ENCODE measurements around the gene COX5B.
"Not testable (repeated sequence)": the region's sequence is repeated elsewhere in the genome, so short reads cannot be mapped to it uniquely, and the experiment has no call there.

COX5B gene

DNA sequence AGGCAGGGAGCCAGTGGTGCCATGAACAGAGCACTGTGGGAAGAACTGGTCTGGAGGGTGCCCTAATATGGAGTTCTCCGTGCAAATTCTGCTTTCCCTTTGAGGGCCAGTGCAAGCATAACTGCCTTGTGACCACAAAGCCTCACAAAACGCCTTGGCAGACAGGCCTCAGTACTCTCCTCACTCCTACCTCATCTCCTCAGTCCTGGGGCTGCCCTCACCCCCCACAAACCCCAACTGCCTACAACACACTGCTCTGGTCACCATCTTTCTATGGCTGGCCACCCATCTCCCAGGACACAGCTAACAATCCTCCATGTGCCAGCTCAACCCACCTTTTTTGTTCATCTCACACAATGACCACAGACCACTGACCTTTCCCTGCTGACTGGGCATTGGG is 8.9 kb downstream of the COX5B start:
- no peak for DNase-seq

DNA sequence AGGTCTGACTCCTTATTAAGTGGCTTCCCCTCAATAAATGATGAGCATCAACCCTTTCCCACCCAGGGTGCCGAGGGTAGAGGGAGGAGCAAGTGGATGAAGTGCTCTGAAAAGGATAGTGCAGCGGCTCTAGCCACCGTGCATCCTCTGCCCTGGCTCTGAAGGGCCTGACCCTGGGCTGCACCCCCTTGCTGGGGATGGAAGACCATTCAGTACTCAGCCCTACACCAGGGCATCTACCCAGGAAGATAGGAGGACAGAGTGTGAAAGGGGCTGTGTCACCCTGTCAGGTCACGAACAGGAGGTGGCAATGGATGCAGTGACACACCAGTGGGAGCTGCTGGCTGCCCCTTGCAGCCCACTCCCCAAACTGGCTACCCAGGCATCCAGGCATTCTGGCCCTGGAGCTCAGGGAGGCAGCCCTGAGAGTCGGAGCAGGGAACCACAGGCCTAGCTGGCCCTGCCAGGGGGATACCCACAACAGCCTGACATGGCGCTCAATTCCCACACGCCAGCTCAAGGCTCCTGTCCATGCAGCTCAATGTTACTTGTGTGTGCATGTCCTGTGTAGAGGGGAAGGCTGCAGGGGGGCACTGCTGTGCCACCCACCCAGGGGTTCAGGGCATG is 10.4 kb downstream of the COX5B start:
- DNase-seq = no peak

DNA sequence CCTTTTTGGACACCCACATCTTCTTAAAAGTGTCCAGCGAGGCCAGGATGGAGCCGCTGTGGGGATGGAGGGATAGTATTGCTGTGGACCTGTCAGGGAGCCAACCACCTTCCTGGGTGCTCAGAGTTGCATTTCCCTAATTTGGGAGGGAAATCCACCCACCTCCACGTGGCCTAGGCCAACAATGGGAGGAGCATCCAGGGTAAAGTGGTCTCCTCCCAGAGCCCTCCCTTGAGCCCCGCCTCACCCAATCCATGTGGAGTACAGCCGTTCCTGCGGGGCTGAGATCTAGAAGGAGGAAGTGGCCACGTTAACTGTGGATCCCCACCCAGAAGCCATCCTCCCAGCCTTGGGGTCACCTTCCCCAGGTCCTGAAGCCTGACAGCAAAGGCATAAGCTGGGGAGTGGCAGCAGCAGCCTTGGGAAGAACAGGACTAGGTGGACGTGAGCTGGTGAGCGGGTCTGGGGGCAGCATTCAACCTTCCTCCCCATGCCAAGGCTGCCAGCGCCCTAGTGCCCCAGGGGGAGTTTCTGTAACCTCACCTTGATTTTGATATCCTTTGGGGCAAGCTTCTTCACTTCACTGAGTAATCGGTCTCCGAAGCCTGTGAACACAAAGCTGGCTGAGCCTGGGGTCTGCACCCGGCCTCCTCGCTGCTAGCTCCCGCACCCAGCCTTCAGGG is 11.2 kb downstream of the COX5B start:
- no peak for DNase-seq

DNA sequence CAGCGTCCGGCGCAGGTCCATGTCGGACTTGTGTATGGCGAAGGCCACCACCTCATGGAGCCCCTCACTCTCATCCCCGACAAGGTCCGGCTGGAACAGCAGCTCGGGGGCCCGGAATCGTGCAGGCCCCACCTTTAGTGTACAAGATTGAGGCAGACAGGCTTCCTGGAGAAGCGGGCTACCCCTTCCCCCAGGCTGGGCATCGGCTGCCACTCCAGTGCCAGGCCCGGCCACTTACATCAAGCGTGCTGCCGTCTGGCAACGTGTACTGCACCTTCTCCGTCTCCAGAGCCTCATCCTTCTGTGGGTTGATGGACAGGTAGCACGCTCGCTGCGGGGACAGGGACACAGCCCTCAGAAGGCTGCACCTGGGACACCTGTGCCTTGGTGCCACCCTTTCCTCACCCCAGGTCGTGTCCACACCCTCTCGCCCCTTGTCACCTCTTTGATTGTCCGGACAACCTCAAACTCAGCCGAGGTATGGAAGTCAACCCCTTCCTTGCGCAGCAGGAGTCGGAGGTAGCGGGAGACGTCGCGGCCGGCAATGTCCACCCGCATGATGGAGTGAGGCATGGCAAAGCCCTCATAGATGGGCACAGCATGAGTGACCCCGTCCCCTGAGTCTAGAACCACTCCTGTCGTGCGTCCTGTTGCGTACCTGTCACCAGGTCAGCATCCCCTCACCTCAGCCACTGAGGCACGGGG is 12.3 kb downstream of the COX5B start:
- DNase-seq = no peak

GRCh38 chr2:97658691-97659157 is 12.9 kb downstream of the COX5B start:
- DNase-seq = no peak

- DNase-seq = no peak
These were observed 13.6 kb downstream of the COX5B start for GRCh38 chr2:97659256-97660043.

- DNase-seq = no peak
These were observed 14.3 kb downstream of the COX5B start for GRCh38 chr2:97660044-97660774.

- no peak for DNase-seq
These were observed 15.0 kb downstream of the COX5B start for GRCh38 chr2:97660775-97661389.

DNA sequence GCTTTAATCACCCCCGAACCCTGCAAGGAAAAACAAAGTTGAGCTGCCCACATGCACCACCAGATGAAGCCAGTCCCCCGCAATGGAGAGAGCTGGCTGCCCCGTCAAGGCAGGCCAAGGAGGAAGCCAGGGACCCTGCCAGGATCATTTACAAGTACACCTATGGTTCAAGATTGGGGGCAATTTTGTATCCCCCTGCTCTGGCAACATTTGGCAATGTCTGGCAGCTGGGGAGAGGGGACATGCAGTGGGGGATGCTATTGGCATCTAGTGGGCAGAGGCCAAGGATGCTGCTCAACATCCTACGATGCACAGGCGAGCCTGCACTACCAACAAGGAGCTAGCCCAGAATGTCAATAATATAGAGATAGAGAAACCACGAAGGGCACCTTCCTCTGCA is 16.1 kb downstream of the COX5B start:
- DNase-seq = no peak

GRCh38 chr2:97662386-97662894 is 16.6 kb downstream of the COX5B start:
- no peak for DNase-seq

DNA sequence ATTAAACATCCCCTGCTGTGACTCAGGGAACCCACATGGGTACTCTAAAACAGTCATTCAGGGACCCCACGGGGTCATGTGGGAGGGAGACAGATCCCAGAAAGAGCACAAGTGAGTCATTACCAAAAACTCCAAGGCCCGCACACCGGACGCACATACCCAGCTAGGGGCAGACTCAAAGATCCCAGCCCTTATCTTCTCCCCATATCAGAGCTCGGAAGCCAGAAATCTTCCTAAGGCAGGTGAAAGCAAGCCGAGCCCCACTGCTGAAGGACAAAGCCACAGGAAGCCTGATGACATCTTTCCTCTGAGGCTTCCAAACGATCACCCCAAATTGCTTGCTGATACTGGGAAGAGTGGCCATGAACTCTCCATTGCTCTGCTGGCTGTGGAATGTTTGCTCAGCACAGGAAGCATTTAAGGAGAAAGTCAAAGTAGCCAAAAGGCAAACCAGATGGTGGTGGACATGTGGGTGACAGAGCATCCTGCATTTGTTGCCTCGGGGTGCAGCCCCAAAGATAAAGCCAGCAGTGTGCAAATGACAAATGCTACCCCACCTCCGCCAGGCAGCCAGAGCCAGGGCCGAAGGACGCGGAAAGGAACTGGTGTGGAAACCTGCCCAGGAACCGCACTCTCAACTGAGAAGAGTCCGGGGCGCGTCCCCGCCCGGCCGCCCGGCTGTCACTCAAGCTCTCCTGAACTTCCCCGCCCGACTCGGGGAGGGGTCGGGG is 17.2 kb downstream of the COX5B start:
- peak; percentile 69 for DNase-seq

DNA sequence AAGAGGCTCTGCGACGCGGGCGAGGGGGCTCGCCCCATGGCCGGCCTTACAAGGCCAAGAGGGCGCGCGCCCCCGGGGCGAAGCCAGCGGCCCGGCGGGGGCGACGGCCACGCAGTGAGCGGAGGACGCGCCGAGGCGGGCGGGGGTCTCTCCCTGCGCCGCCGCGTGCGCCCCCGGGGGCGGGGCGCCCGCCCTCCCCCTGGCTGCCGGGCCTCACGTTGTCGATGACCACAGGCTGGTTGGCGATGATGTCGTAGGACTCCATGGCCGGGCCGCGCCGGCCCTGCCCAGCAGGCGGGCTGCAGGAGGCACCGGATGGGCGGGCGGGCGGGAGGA is 17.7 kb downstream of the COX5B start:
- no peak for DNase-seq

DNA sequence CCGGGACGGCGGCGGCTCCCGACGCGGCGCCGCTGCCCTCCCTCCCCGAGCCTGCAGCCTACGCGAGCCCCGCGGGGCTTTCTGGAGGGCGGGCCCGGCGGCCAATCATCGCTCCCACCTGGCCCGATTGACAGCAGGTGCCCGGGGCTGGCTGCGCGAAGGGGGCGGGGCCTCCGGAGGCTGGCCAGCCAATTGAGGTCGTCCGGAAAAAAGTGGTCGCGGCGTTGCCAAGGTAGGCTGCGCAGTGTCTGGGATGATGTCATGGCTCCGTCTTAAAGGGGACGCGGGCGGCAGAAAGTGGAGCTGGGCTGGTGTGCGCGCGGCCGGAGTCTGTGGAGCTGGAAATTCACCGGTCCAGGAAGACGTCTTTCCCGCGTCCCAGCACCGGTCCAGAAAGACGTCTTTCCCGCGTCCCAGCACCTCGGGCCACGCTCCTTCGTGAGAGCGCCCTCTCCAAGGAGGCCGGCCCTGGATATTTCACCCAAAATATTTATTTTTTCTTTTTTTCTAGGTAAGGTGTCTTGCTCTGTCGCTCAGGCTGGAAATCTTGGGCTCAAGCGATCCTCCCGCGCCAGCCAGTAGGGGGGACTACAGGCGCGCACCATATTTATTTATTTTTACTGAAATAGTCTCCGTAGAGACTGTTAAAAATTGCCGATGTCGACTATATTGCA is 18.2 kb downstream of the COX5B start, which contains the start of gene ACTR1B:
Gene ACTR1B, minus strand, starts transcription at position 83 of the 674 bp plus-strand sequence. CDS start 154 bp downstream, outside the sequence.
- DNase-seq = peak; percentile 99

- DNase-seq = no peak
These were observed 18.7 kb downstream of the COX5B start for GRCh38 chr2:97664636-97664970.

- DNase-seq = no peak
These were observed 23.6 kb downstream of the COX5B start, which contains the start of gene C2orf92 for GRCh38 chr2:97669448-97669847. TSS of gene C2orf92 (plus strand) at chr2:97669713. CDS start at chr2:97669789, 76 bp downstream.

GRCh38 chr2:97670471-97670870 is 24.6 kb downstream of the COX5B start:
- DNase-seq = no peak

DNA sequence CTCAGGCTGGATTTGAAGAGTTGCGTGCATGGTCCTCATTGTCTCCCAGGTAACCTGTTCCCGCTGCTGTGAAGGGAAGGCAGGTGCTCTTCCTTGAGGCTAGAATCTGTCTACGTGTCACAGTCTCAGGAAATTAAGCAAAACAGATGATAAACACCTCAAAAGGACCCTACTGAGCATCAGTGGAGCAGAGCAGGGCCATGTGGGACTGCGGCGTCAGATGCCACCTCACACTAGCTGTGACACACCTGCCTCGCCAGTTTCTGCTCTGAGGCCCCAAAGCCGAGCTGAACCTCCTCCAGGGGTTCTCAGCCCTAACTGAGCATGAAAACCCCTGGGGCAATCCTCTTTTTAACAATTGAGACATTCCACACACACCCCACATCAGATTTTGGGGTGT is 25.7 kb downstream of the COX5B start:
- DNase-seq = no peak

DNA sequence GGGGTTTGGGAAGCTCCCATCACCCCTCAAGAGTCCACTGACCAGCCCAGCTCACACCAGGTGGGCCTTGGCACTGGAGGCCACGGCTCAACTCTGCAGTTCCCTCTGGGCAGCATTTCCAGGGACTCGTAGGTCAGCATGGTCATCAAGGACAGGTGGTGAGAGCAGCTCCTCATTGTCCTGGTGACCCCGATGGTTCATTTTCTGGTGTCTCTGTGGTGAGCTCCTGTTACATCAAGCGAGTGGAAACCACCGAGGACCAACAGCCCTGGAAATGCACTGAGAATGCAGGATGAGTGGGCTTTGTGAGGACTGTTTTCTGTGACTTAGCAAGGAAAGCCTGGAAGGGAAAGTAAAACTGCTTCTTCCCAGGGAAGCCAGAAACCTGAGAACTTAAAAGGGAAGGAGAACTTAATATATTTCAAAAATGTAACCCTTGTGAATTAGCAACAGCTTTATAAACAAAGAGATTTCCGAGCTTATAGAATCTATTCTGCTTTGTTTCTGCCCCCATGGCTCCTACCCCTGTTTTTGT is 26.8 kb downstream of the COX5B start:
- DNase-seq = not testable (repeated sequence)

DNA sequence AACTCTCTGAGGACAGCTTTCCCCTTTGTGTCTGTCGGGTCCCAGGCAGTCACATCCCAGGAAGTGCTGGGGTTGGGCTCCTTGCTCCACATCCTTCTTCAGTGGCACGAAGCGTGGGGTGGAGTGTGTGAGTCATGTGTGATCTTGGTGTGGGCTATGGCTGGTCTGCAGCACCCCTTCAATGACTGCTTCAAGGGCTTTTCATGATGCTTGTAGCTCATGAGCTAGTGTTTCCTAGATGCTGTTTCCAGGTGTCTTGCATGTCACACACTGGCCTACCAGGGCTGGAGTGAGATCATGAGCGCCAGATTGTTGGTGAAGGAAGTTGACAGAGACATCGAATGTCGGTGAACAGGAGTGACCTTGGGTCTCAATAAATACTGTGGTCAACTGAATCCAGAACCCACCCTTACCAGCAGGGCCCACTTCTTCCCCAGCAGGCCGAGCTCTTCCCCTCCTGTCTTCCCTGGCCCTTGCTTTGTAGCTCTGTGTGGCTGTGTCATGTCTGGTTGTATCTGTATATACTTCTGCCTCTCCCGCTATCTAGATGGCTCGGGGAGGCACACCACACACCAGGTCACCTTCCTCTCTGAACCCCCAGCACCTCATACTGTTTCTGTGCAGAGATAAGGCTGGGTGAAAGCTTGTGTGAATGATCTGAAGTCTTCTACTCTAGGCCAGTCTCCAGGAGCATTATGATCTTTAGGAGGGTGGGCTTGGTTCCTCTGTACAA is 27.5 kb downstream of the COX5B start:
- no peak for DNase-seq

DNA sequence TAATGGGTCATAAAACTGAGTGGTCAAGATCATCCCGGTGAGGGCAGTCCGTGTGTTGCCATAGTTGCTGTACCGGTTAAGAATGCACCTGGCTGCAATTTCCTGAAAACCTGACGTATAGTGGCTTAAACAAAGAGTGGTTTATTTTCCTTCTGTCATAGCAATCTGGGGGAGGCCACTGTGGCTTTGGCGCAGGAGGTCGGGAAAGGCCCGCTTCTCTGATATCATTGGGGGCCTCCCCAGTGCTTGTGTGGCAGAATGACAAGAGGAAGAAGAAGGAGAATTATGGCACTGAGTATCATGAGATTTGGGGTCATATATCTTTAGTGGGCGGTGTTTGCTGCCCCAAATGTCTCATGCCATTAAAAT is 28.0 kb downstream of the COX5B start:
- no peak for DNase-seq

Measured in NCI-H345 (cell line).